ENCODE data around the gene HLA-B.

DNA sequence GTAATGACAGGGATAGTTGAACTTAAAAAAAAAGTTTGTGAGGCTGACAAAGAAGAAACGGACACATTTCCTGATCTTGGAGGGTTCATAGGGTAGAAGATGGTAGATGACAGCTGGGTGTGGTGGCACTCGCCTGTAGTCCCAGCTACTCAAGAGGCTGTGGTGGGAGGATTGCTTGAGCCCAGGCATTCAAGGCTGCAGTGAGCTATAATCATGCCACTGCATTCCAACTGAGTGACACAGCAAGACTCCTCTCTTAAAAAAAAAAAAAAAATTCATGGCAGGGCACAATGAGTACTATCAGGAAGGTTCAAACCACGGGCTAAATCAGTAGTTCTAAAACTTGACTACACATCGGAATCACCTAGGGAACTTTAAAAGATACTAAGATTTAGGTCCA, 44.4 kb upstream of the HLA-B start:
- TF ChIP-seq POLR2AphosphoS5 (IDR thresholded peaks at IDR 0.05; ENCODE audit: borderline replicate concordance, low read depth, low read length), result no peak
- TF ChIP-seq EZH2 (IDR thresholded peaks at IDR 0.05), result no peak

Data from SK-N-MC (cell line).